HepG2 (cell line): ENCODE measurements around the gene TPCN2. TPM values are rescaled to one million over a fixed set of nuclear protein-coding genes. Genes with fewer than 3 reads are reported as not detected.

Experiments used
- DRAP1 ChIP-seq: IDR thresholded peaks from 2 replicates; pipeline ENCODE4 v1.6.1; 2016; ENCODE audit warnings: missing genetic modification reagents, missing compliant biosample characterization
- HMGXB3 ChIP-seq: sonication (generic); formaldehyde crosslinking; IDR thresholded peaks from 2 replicates; pipeline ENCODE4 v1.4.0; 2020; ENCODE audit warnings: missing genetic modification reagents, borderline replicate concordance
- MEF2D ChIP-seq: sonication (generic); formaldehyde crosslinking; IDR thresholded peaks from 2 replicates; pipeline ENCODE4 v1.5.1; 2020; ENCODE audit warnings: mild to moderate bottlenecking, missing genetic modification reagents
- NCOA1 ChIP-seq: sonication (generic); formaldehyde crosslinking; IDR thresholded peaks from 2 replicates; pipeline ENCODE4 v1.9.0; 2021; ENCODE audit warnings: missing genetic modification reagents
- NFKB2 ChIP-seq: sonication (generic); formaldehyde crosslinking; IDR thresholded peaks from 2 replicates; pipeline ENCODE4 v1.4.0; 2020; ENCODE audit warnings: missing genetic modification reagents, borderline replicate concordance
- ZNF138 ChIP-seq: sonication (generic); formaldehyde crosslinking; IDR thresholded peaks from 2 replicates; pipeline ENCODE4 v1.5.0; 2020; ENCODE audit warnings: mild to moderate bottlenecking, low read depth, missing genetic modification reagents
- ZNF256 ChIP-seq: sonication (generic); formaldehyde crosslinking; conservative IDR thresholded peaks from 2 replicates; pipeline ENCODE4 v1.4.0; 2020; ENCODE audit warnings: missing genetic modification reagents
- polyA plus RNA-seq, 8 experiments: library from polyadenylated mRNA; depleted of rRNA in 3 of 8; stranded (reverse) in 7 of 8; unstranded in 1 of 8; fragments of >200 nt; fragmentation: Illumina TruSeq in 4 of 8; extraction: Trizol in 4 of 8; gene quantifications; 2 replicates each; pipeline versions ENCODE4 v1.2.1 to v1.2.3, GENCODE V29; 2011 to 2016; ENCODE audit warnings: low read depth in 4 of 8, missing spikeins in 1 of 8, mixed read lengths in 1 of 8; ENCODE audit not compliant: insufficient read depth in 1 of 8
- total RNA-seq, 5 experiments: library from RNA; depleted of rRNA; stranded (reverse); fragments of >200 nt; fragmentation: Illumina TruSeq; extraction: Trizol; gene quantifications; 2 replicates each; pipeline ENCODE4 v1.2.3, GENCODE V29; 2016; ENCODE audit warnings: low read depth in 1 of 5

The TPCN2 gene
- total and polyA plus RNA-seq, 2 of the 13 experiments (the other 11 are each of a cell fraction or from before 2014, with no cell fraction given), result 5.6 to 5.9 TPM

- no peak for TF ChIP-seq NFKB2 (CRISPR knock-in tag)
- no peak for TF ChIP-seq ZNF256
- TF ChIP-seq MEF2D, result no peak
- TF ChIP-seq DRAP1 (CRISPR knock-in tag), result no peak
- no peak for TF ChIP-seq HMGXB3 (CRISPR knock-in tag)
- no peak for TF ChIP-seq ZNF138 (CRISPR knock-in tag)
- TF ChIP-seq NCOA1 (CRISPR knock-in tag), result no peak
Measured at GRCh38 chr11:69110451-69110850, 61.7 kb downstream of the TPCN2 start (continued).
